NCI-H187 treated with DMSO at 0.1 percent for 48 hours (cell line): ENCODE results near the gene ADH1C.

Experiments
- DNase-seq: peaks from one replicate; lab custom pipeline; 2025; lab: John Stamatoyannopoulos, UW

Gene ADH1C

DNA sequence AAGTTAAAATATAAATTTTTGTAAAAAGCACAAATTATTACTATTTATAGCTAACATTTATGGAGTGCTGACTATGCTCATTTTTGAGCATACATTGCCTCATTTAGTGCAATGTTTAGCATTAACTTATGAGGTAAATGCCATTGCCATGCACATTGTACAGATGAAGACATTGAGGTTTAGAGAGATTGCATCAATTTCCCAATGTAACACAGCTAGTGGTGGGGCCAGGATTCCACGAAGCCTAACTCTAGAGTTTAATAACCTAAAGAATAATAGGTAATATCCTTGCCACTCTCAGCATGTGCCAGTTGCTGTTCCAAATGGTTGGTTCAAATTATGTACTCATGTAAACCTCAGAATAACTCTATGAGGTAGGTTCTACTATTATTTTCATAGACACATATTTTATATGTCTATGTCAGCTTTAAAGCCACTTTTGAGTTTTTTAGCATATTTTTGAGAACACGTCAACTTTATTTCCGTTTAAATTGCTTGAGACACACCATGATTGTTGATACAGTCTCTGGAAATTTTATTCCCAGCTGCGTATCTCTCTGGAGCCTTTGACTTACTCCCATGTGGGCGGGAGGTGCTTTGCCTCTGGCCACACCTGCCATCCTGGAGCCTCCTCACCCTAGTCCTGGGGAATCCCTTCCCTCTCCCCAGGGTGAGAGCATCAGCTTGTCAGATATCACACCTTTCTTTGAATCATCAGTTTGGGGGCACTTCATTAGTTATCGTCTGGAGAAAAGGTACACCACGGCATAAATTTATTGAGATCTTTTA lies 51.0 kb downstream of the ADH1C start:
- no peak for DNase-seq

DNA sequence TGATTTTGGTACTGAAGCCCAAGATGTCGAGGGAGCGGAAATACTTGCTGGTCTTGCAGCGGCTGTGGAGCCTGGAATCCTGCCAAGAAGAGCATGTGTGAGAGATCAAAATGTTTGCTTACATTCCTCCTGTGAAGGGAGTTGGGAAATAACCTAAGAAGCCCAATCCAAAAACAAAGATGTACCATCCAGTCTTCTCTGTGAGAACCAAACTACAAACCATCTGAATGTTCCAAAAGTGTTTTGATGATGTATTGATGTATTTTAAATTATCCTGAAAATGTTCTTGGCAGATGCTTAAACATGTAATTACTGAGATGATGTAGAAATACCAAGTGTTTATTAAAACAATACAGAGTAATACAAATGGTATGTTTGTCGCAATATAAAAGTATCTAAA lies 51.6 kb downstream of the ADH1C start:
- DNase-seq, result no peak

DNA sequence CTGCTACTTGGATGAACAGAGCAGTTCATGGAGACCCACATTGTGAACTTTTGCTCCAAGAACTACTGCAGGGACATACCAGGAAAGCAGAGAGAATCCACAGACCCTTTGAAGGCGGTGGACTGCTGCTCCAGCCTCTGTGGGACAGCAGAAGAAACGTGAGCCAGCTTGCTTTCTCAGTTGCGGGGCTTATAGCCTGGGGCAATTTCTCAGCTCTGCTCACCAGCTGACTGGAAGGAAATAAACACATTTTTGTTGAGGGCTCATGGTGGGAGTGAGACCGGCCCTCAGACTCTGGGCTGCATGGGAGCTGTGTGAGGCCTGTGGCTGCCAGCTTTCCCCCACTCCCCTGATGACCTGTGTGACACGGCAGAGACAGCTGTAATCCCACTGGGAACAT lies 59.2 kb downstream of the ADH1C start:
- no peak for DNase-seq

DNA sequence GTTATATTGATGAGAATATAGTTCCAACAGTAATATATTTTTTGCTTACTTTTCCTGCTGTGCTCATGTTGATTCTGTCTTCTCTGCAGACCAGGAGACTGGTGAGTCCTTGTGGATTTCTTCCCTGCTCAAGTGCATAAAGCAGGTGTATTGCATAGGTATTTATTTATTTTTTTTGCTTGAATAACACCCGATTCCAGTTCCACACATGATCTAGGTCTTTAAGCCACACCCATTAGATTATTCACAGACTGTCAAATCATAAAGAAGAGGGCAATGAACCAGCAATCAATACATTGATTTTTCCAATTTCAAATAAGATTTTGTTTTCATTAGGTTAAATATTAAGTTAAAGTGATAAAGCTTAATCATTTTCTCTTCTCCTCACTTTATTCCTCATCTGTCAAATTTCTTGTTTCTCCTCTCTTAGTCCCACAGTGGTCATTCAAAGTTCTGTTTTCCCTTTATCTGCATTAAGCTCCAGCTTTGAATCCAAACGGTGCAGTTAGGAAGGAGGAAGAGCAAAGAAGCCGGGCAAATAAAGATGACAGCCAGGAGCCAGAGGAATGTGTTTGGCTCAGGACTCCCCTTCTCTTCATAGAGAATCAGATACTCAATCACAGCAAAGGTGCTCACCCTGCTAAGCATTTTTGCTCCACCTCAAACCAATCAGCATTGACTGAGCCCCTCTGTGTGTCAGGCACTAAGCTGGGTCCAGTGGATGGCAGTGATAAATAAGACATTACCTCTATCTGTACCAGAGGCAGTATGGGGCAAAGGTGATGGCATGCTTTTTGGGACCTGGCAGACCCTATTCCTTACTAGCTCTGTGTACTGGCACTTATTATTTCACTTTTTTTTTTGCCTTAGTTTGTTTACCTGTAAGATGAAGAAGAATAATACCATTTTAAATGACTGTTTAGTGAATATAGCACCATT lies 61.4 kb downstream of the ADH1C start, which contains the start of gene ADH1A:
TSS of gene ADH1A (minus strand) at position 138 of the 939 bp plus-strand sequence. CDS start at position 67, 71 bp downstream.
- no peak for DNase-seq
